HG03565 (cell line): ENCODE measurements around the gene MRPS34.
A peak's percentile ranks its signal among the peaks of the same experiment; 100 is the strongest.
"Not testable (repeated sequence)": the region's sequence is repeated elsewhere in the genome, so short reads cannot be mapped to it uniquely, and the experiment has no call there.

ENCODE experiments used
- ATAC-seq: cut with Tn5 transposase; IDR thresholded peaks from one replicate; pipeline ENCODE4 v1.9.1; 2021; ENCODE audit warnings: mild to moderate bottlenecking, moderate library complexity; ENCODE audit not compliant: unreplicated experiment

The MRPS34 gene

GRCh38 chr16:1772908-1773702 lies at the start of gene MRPS34:
MRPS34 (minus strand) TSS chr16:1773134; CDS start chr16:1773119, 15 bp downstream.
- ATAC-seq: peak; percentile 34

DNA sequence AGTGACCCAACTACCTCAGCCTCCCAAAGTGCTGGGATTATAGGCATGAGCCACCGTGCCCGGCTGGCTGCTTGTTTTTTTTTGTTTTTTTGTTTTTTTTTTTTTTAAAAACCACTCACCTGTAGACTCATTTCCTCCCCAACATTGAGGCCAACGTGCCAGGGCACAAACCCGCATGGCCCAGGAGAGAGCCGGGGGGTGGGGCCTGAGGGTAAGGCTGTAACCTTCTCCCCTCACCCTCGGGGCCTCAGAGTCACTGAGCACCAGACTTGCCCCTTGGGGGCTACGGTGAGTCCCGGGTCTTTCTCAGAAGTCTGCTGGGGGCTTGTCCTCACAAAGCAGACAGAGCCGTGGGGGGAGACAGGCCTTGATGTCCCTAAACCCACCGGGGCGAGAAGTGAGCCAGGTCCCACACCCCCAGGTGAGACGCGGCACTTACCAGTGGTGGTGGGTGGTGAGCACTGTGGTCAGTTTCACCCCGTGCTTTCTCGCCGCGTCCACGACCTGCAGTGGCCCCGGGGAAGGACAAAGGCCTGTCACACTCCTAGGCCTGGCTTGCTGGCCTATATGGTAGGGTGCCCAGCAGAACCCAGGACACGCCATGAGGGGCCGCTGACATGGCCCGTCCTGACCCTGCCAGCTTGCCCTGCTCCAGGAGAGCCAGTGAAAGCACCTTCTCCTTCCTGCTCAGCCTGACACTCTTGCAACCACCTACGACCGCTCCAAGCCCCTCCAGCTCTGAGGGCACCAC lies 49.1 kb upstream of the MRPS34 start:
- ATAC-seq: no peak

GRCh38 chr16:1820946-1821290 lies 48.0 kb upstream of the MRPS34 start:
- no peak for ATAC-seq

DNA sequence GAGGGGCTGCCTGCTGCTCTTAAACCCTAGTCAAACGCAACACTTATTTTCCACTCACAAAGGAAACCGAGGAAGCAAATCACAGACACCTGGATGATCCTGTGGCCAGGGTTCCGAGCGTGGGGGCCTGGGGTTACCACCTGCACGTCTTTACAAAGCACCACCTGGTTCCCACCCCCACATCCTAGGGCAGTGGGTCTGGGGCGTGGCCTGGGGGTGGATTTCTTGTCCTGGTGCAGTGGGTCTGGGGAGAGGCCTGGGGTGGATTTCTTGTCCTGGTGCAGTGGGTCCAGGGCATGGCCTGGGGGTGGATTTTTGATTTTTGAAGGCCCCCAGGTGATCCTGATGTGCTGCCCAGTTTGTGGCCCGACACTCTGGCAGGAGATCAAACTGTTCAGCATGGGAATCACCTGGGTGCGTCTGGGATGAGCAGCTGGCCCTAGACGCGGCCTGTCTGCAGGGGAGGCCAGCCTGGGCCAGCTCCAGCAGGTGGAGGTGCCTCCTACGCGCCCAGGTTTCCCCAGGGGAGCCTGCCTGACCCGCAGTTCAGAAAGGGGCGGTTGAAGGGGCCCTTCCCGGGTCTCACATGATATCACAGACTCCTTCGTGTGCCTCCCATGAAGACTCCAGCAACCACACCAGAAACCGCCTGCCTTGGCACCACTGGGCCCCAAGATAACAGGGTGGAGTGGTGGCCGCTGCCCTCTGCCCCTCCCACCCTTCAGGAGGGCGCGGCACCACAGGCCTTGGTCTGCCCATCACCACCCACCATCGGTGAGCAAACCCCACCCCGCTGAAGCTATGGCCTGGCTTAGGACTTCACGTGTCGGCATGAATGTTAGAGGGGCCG lies 47.4 kb upstream of the MRPS34 start:
- ATAC-seq: no peak

DNA sequence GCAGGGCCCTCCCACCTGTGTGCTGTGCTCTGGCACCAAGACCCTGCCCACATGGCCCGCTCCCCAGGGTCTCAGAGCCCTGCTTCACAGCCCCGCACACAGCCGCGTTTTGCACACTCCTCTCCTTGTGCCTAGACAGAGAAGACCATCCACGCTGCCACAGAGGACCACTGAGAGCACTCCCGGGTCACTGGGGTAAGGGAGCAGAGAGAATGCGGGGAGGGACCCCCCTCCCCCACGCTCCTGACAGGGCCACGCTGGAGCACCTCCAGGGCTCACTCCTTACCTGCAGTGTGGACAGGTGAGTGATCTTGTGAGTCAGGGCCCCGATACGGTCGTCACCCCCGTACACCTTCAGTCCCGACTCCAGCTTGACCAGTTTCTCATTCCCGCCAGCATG lies 46.7 kb upstream of the MRPS34 start:
- ATAC-seq: no peak

DNA sequence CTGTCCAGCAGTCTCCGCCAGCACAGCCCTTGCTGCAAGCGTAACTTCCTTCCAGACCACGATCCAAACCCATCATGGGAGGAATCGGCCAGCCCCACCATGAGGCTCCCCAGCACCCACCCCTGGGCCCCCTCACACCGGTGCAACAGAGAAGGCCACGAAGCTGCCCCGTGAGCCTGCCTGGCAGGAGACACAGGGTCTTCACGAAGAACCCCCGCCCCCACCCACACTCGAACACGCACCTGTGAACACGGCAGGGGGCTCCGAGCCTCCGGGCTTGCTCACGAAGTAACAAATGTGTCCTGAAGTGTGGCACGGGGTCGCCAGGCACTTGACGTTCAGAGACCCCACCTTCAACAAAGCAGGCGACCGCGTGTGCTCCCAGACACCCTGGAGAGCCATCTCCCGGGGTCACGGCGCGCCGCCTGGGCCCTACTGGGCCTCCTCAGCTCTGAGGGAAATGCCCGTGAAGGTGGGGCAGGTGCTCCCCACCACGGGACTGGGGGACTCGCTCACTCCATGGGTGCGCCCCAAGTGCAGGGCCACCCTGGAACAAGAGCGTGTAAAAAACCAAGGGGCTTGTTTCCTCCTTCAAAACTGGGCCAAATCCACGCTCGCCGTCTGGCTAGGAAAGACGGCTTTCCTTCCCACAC lies 46.1 kb upstream of the MRPS34 start:
- no peak for ATAC-seq

DNA sequence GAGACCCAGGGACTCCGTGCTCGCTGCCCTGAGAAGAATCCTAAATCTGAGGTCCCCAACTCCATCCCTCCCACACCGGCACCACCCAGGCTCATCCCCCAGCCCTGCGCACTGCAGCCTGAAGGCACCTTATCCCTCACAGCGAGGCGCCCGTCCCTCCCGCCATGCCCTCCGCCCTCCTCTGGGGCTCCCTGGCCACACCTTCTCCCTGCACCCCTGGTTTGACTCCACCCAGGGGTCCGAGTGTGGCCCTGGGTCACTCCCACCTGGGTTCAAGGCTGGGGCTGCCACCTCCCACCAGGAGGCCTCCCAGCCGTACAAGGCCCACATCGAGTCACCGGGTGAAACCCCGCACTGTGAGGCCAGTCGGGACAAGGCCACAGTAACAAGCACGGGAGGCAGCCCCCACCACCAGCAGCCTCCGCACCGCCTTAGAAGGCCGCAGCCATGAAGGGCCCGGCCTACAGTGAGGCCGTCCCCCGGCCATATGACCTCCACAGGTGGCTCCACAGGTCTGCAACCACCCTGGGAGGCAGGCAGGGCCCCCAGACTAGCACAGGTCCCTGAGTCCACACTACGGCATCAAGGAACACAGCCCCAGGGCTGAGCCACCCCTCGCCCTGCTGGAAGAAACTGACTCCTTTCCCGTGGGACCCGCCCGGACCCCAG lies 45.4 kb upstream of the MRPS34 start:
- ATAC-seq: no peak

- ATAC-seq: no peak
These were observed 44.8 kb upstream of the MRPS34 start for GRCh38 chr16:1817716-1818115.

DNA sequence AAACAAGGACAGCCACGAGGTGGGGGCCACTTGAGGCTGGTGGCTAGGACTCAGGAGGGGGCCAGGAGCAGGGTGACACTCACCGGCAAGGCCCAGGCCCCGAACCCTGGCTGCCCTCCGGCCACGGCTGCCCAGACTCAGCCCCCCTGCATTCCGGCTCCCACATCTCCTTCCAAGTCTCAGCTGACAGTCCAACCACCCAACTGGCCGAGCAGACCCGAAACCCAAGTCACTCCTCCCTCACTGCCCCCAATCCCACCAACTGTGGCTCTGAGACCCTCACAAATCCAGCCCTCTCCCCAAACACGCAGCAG lies 44.3 kb upstream of the MRPS34 start:
- no peak for ATAC-seq

DNA sequence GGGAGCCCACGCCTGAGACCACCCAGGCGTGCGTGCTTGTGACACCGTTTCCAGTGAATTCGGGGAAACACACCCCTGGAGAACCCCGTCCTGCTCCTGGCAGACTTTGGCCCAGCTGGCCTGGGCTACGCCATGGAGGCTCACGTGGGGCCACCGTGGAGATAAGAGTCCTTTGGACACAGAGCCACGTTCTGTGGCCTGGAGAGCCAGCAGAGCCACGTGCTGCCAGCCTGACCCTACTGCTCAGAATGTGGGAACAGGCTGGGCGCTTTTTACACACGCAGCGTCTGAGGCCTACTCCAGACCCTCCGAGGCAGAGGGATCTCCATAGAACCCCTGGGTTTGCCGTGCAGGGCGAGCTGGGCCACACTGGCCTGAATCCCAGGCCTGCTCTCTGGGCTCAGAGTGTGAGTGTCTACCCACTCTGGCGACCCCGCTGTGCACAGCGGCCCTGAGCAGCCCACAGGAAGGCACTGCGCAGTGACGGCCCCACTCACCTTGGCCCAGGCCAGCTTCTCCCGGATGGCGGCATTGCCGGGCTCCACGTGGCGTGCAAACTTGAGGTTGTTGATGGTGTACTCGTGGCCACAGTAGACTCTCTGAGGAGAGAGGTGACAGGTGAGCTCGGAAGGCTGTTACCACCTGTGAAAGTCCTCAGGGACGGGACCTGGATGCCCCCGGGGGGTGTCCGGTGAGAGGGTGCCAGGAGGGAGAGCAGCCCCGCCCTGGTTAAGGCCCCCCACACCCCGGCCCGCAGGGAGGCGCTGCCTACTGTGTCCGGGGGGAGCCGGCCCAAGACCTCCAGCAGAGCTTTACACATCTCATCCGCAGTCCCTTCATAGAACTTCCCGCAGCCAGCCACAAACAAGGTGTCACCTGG lies 43.7 kb upstream of the MRPS34 start:
- no peak for ATAC-seq

DNA sequence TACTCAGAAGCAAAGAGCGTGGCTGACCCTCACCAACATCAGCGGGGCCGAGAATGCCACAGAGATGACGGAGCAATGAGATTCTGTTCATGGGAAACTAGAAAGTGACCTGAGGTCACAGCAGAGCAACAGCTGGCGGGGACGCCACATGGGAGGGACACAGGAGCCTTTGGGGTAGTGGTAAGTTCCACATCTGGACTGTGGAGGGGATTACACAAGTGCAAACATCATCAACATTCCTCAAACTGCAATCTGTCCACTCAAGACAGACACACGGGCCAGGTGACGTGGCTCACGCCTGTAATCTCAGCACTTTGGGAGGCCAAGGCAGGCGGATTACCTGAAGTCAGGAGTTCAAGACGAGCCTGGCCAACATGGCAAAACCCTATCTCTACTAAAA lies 42.5 kb upstream of the MRPS34 start:
- ATAC-seq: no peak

DNA sequence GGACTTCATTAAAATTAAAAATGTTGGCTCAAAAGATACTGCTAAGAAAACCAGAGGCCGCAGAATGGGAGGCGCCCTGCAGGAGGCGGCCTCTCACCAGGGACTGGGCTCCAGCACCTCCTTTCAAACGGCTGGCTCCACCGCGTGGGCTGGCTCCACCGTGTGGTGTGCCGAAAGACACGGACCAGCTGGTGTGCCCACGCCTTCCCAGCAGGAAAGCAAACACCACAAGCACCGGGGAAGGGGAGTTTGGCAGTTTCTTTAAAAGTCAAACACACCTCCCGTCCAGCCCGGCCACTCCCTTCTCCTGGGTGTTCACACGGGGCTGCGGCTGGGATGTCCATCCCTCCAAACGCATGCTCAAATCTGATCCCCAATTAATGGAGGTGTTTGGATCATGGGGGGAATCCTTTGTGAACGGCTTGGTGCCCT lies 39.8 kb upstream of the MRPS34 start:
- no peak for ATAC-seq

DNA sequence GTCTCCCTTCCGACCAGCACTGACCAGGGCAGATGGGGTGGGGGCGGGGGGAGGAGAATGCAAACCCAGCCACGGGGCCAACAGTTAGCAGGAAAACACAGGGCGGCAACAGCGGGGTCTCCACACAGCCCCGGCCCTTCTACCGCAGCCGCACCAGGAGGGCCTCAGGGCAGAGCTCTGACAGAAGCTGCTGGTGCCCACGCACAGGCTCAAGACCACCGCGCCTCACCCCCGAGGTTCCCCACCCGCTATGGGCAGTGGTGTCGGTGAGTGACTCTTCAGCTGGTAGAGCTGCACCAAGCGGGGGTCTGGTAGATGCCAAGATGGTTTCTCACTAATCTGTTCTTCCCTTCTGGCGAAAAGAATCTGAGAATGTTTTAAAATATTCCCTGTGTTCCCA lies 37.6 kb upstream of the MRPS34 start:
- ATAC-seq: no peak

- ATAC-seq: no peak
These were observed 37.2 kb upstream of the MRPS34 start for GRCh38 chr16:1810106-1810505.

GRCh38 chr16:1809281-1809801 lies 36.4 kb upstream of the MRPS34 start:
- ATAC-seq: no peak

GRCh38 chr16:1808691-1809090 lies 35.8 kb upstream of the MRPS34 start:
- ATAC-seq: no peak

- ATAC-seq: no peak
These were observed 34.7 kb upstream of the MRPS34 start for GRCh38 chr16:1807626-1808025.

- no peak for ATAC-seq
These were observed 27.8 kb upstream of the MRPS34 start for GRCh38 chr16:1800701-1801100.

GRCh38 chr16:1799263-1799662 lies 26.3 kb upstream of the MRPS34 start:
- not testable (repeated sequence) for ATAC-seq
